Endothelial cell of umbilical vein (primary cell): ENCODE measurements around the gene KCNH5. TPM values are rescaled to one million over a fixed set of nuclear protein-coding genes. Genes with fewer than 3 reads are reported as not detected.

Experiments
- BruUV-seq: library from RNA; stranded (reverse); fragments of 400-500 nt; replicated peaks from 2 replicates; lab custom pipeline; 2021; lab: Mats Ljungman, UMichigan
- CTCF ChIA-PET: fragments of 300-600, 350-600 bp; sonication (Branson Sonifier 250); formaldehyde crosslinking; loops from one replicate; lab custom pipeline; 2021; ENCODE audit warnings: antibody characterized with exemption, inconsistent platforms; lab: Charles Lee
- POLR2A ChIA-PET: fragments of 300-600, 350-600 bp; sonication (Branson Sonifier 250); formaldehyde crosslinking; loops from one replicate; lab custom pipeline; 2021; ENCODE audit warnings: antibody characterized with exemption, inconsistent platforms; lab: Charles Lee
- DNase-seq: peaks from one replicate; pipeline ENCODE4 v3.0.0-alpha.2; 2011; ENCODE audit warnings: low read depth, low spot score
- FAIRE-seq: peaks from 2 replicates; lab custom pipeline; 2011; peaks lifted over from hg19 to GRCh38; lab: Jason Lieb, UNC
- H2AFZ ChIP-seq: 2 replicates; pipeline ENCODE4 v1.6.0; 2012; ENCODE audit warnings: low read depth, low read length, control low read depth, inconsistent platforms
- H3K27ac ChIP-seq: 2 replicates; pipeline ENCODE4 v1.5.1; 2011; ENCODE audit warnings: low read depth, mild to moderate bottlenecking, control low read depth, low read length, moderate library complexity; ENCODE audit not compliant: insufficient read depth
- H3K27me3 ChIP-seq, 2 experiments: 2 replicates each; pipeline versions ENCODE4 v1.6.0 to v1.6.1; 2011; ENCODE audit warnings: low read length in 2 of 2, mixed read lengths in 1 of 2; ENCODE audit not compliant: control insufficient read depth in 2 of 2, insufficient read depth in 2 of 2
- H3K36me3 ChIP-seq, 2 experiments: 2 replicates in 1 of 2; 3 replicates in 1 of 2; pipeline ENCODE4 v1.5.1; 2011; ENCODE audit warnings: low read length in 2 of 2, mild to moderate bottlenecking in 1 of 2, moderate library complexity in 1 of 2; ENCODE audit not compliant: control insufficient read depth in 2 of 2, insufficient read depth in 2 of 2; ENCODE audit errors: extremely low read depth in 1 of 2
- H3K4me1 ChIP-seq: 3 replicates; pipeline ENCODE4 v1.5.1; 2011; ENCODE audit warnings: mild to moderate bottlenecking, low read length; ENCODE audit not compliant: control insufficient read depth, insufficient read depth; ENCODE audit errors: extremely low read depth
- H3K4me2 ChIP-seq: 2 replicates; pipeline ENCODE4 v1.6.1; 2011; ENCODE audit warnings: low read length, control low read depth, mixed read lengths; ENCODE audit not compliant: insufficient read depth
- H3K4me3 ChIP-seq, 3 experiments: fragments of 200-600 bp in 1 of 3; sonication (generic), shearing (Covaris generic) in 1 of 3; replicated peaks in 1 of 3; 2 replicates each; pipeline ENCODE4 v1.5.1; 2011 to 2016; ENCODE audit warnings: control low read depth in 3 of 3, low read length in 3 of 3, mild to moderate bottlenecking in 2 of 3, inconsistent platforms in 1 of 3, low read depth in 1 of 3, moderate library complexity in 1 of 3; ENCODE audit not compliant: insufficient read depth in 1 of 3
- H3K79me2 ChIP-seq: 2 replicates; pipeline ENCODE4 v1.6.0; 2012; ENCODE audit warnings: low read length, inconsistent platforms; ENCODE audit not compliant: control insufficient read depth, insufficient read depth
- H3K9ac ChIP-seq: replicated peaks from 2 replicates; pipeline ENCODE3; 2011; ENCODE audit warnings: low read length, control low read depth; ENCODE audit not compliant: insufficient read depth; ENCODE audit errors: extremely low read depth
- H3K9me1 ChIP-seq: replicated peaks from 3 replicates; pipeline ENCODE4 v1.6.0; 2011; ENCODE audit warnings: mild to moderate bottlenecking, low read length; ENCODE audit not compliant: control insufficient read depth, insufficient read depth; ENCODE audit errors: extremely low read depth
- H3K9me3 ChIP-seq: replicated peaks from 2 replicates; pipeline ENCODE4 v1.5.1; 2012; ENCODE audit warnings: low read length, inconsistent platforms; ENCODE audit not compliant: control insufficient read depth, insufficient read depth
- H4K20me1 ChIP-seq: replicated peaks from 2 replicates; pipeline ENCODE3; 2011; ENCODE audit warnings: mild to moderate bottlenecking, low read length; ENCODE audit not compliant: control insufficient read depth, insufficient read depth; ENCODE audit errors: extremely low read depth
- EZH2 ChIP-seq: IDR thresholded peaks from 2 replicates; pipeline ENCODE4 v1.6.1; 2012; ENCODE audit warnings: borderline replicate concordance, low read depth, mild to moderate bottlenecking, moderate library complexity, low read length, inconsistent platforms; ENCODE audit not compliant: severe bottlenecking
- FOS ChIP-seq: IDR thresholded peaks from 2 replicates; pipeline ENCODE4 v1.6.1; 2011; ENCODE audit warnings: mild to moderate bottlenecking, low read length, moderate library complexity, borderline replicate concordance; ENCODE audit not compliant: insufficient read depth
- GATA2 ChIP-seq: IDR thresholded peaks from 2 replicates; pipeline ENCODE4 v1.7.0; 2011; ENCODE audit warnings: low read depth, mild to moderate bottlenecking, moderate library complexity, mixed read lengths, low read length; ENCODE audit not compliant: insufficient read length, insufficient read depth
- JUN ChIP-seq: IDR thresholded peaks from 2 replicates; pipeline ENCODE4 v1.6.1; 2011; ENCODE audit warnings: borderline replicate concordance, low read depth; ENCODE audit not compliant: insufficient read length, insufficient read depth
- MAX ChIP-seq: IDR thresholded peaks from 2 replicates; pipeline ENCODE4 v1.6.1; 2011; ENCODE audit not compliant: insufficient read depth, insufficient read length
- MYC ChIP-seq: IDR thresholded peaks from one replicate; pipeline ENCODE4 v1.6.1; 2011; ENCODE audit warnings: mild to moderate bottlenecking, low read depth, low read length
- POLR2A ChIP-seq: IDR thresholded peaks from 2 replicates; pipeline ENCODE4 v1.6.1; 2012; ENCODE audit warnings: low read depth, mild to moderate bottlenecking, control low read depth, low read length
- POLR2AphosphoS5 ChIP-seq: IDR thresholded peaks from 2 replicates; pipeline ENCODE4 v1.6.1; 2012; ENCODE audit warnings: low read depth, mild to moderate bottlenecking, control low read depth, low read length, moderate library complexity; ENCODE audit not compliant: insufficient read depth
- dilution Hi-C: fragments of 300-500 bp; cut with MboI; formaldehyde crosslinking; loops from one replicate; pipeline ENCODE4 v1.15.0; 2019; ENCODE audit warnings: low sequenced_read_pairs; ENCODE audit not compliant: extremely low pct_ligation_motif_present
- intact Hi-C: fragments of 100-400 bp; cut with micrococcal nuclease; formaldehyde crosslinking; loops from one replicate; pipeline ENCODE4 v1.10.0; 2022
- polyA plus RNA-seq, 4 experiments: library from polyadenylated mRNA; depleted of rRNA in 3 of 4; stranded (reverse) in 3 of 4; unstranded in 1 of 4; fragments of >200 nt; gene quantifications; 2 replicates each; pipeline versions ENCODE4 v1.2.1 to v1.2.3, GENCODE V29; 2011 to 2012; ENCODE audit warnings: missing spikeins in 1 of 4
- total RNA-seq: library from RNA; stranded (reverse); gene quantifications from 2 replicates; pipeline ENCODE4 v1.2.3, GENCODE V29; 2021
- TF ChIP-seq, protein P1 (sequence below), 2 donors: IDR thresholded peaks; 1 replicate in 1 of 2; 2 replicates in 1 of 2; pipeline ENCODE4 v1.5.1; 2011; ENCODE audit warnings: low read length in 2 of 2, mild to moderate bottlenecking in 2 of 2, moderate library complexity in 2 of 2, control low read depth in 1 of 2, inconsistent platforms in 1 of 2, low read depth in 1 of 2; ENCODE audit not compliant: insufficient read depth in 1 of 2; ENCODE audit errors: extremely low read depth in 1 of 2

The KCNH5 gene
- total and polyA plus RNA-seq, 2 donors (not counting 3 experiments of a cell fraction or from before 2014, with no cell fraction given) = not detected

GRCh38 chr14:62952226-62952625 lies 93.0 kb downstream of the KCNH5 start:
- Histone ChIP-seq H3K27me3 (no peaks in the 10 kb centered on the region), H3K27ac (no peak overlapping the region), H3K4me2 (no peak overlapping the region), H3K9me1 (no peaks in the 10 kb centered on the region), H3K9ac (no peak overlapping the region), H3K4me1 (no peaks in the 10 kb centered on the region), H3K9me3 (no peaks in the 10 kb centered on the region), H3K36me3 (no peaks in the 10 kb centered on the region), H4K20me1 (no peaks in the 10 kb centered on the region), H2AFZ (no peak overlapping the region), H3K79me2 (no peaks in the 10 kb centered on the region), H3K4me3 (no peak overlapping the region)
- ChIA-PET CTCF (no interaction called here), POLR2A (no interaction called here)
- FAIRE-seq (no peak), DNase-seq (no peak)
- BruUV-seq = no TSS peak
- TF ChIP-seq MAX = no peak
- no peak for TF ChIP-seq GATA2
- TF ChIP-seq FOS = no peak
- no peak for TF ChIP-seq EZH2
- no peak for TF ChIP-seq JUN
- TF ChIP-seq MYC = no peak
- TF ChIP-seq, protein P1, sequence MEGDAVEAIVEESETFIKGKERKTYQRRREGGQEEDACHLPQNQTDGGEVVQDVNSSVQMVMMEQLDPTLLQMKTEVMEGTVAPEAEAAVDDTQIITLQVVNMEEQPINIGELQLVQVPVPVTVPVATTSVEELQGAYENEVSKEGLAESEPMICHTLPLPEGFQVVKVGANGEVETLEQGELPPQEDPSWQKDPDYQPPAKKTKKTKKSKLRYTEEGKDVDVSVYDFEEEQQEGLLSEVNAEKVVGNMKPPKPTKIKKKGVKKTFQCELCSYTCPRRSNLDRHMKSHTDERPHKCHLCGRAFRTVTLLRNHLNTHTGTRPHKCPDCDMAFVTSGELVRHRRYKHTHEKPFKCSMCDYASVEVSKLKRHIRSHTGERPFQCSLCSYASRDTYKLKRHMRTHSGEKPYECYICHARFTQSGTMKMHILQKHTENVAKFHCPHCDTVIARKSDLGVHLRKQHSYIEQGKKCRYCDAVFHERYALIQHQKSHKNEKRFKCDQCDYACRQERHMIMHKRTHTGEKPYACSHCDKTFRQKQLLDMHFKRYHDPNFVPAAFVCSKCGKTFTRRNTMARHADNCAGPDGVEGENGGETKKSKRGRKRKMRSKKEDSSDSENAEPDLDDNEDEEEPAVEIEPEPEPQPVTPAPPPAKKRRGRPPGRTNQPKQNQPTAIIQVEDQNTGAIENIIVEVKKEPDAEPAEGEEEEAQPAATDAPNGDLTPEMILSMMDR (IDR thresholded peaks at IDR 0.05; ENCODE audit: extremely low read depth in 1 of 2, insufficient read depth in 1 of 2, low read depth in 1 of 2, low read length in 2 of 2) = no peak
- no peak for TF ChIP-seq POLR2AphosphoS5
- TF ChIP-seq POLR2A = no peak
- dilution Hi-C loops = no loop called here
- intact Hi-C loops = no loop called here
